RWPE1 (cell line): ENCODE data around the gene BCLAF1.
A peak's percentile ranks its signal among the peaks of the same experiment; 100 is the strongest.

Source experiments
- CTCF ChIA-PET: fragments of 350-600 bp; sonication (Branson Sonifier 250); formaldehyde crosslinking; extraction: SDS; loops from one replicate; lab custom pipeline; 2021; lab: Yijun Ruan, JAX
- POLR2A ChIA-PET: fragments of 400-600 bp; formaldehyde crosslinking; extraction: SDS; loops from one replicate; lab custom pipeline; 2020; ENCODE audit warnings: antibody characterized with exemption; ENCODE audit not compliant: low non-redundant PET; lab: Yijun Ruan, JAX
- DNase-seq: peaks from one replicate; pipeline ENCODE4 v3.0.0; 2012; ENCODE audit warnings: low spot score
- H3K27ac ChIP-seq: fragments of 450-650 bp; 2 replicates; pipeline ENCODE4 v1.5.1; 2017
- TF ChIP-seq, protein P1 (sequence below): fragments of 450-650 bp; conservative IDR thresholded peaks from 2 replicates; pipeline ENCODE4 v1.5.1; 2017; ENCODE audit warnings: low read depth, mild to moderate bottlenecking

BCLAF1 gene, protein sequence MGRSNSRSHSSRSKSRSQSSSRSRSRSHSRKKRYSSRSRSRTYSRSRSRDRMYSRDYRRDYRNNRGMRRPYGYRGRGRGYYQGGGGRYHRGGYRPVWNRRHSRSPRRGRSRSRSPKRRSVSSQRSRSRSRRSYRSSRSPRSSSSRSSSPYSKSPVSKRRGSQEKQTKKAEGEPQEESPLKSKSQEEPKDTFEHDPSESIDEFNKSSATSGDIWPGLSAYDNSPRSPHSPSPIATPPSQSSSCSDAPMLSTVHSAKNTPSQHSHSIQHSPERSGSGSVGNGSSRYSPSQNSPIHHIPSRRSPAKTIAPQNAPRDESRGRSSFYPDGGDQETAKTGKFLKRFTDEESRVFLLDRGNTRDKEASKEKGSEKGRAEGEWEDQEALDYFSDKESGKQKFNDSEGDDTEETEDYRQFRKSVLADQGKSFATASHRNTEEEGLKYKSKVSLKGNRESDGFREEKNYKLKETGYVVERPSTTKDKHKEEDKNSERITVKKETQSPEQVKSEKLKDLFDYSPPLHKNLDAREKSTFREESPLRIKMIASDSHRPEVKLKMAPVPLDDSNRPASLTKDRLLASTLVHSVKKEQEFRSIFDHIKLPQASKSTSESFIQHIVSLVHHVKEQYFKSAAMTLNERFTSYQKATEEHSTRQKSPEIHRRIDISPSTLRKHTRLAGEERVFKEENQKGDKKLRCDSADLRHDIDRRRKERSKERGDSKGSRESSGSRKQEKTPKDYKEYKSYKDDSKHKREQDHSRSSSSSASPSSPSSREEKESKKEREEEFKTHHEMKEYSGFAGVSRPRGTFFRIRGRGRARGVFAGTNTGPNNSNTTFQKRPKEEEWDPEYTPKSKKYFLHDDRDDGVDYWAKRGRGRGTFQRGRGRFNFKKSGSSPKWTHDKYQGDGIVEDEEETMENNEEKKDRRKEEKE

DNA sequence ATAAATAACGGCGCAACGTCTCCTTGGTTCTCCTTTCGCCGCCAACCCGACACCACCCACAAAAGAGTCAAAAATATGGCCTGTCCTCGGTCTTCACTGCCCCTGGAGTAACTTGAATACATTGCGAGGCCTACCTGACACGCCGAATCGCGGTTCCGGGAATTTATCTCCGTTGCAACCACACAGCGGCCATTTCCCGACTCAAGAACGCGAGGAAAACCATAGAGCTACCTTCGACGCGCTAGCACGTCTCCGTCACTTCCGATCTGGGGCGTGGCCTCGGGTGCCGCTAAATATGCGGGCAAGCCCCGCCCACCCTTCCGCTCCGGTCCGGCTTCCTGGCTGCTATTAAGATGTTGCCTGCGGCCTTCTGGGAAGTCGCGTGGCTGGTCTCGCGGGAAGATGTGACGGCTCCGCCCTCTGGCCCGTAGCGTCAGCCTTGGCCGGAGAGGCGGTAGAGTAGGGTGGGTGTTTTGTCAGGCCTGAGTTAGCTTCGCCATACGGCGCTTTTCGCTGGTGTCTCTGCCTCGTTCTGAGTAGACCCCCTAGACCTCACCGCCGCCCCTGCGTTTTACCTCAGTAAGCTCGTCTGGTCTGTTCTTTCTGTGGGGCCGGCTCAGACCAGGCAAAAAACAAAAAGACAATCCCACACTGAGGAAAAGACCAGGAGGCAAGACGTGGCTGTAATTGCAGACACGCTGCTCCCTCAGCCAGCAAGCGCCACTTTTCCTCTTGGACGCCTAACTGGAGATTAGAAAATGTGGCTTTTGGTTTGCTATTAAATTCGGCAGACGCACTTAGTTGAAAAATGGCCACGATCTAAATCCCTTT, at the start of gene BCLAF1:
Gene BCLAF1 (minus strand): TSS at position 268 of the 831 bp plus-strand sequence. CDS start 9,980 bp downstream, outside the sequence.
- ChIA-PET POLR2A (interaction anchor here (0.5 to 0.7 kb wide), 3 partner anchors 15 to 1274 kb away, joined by 3 to 13 read pairs (median 6); no protein-coding TSS in a partner anchor), CTCF (interaction anchor here (0.5 to 1.6 kb wide), 4 partner anchors 27 to 534 kb away, joined by 3 to 6 read pairs (median 3); no protein-coding TSS in a partner anchor)
- peak; percentile 95 for DNase-seq
- TF ChIP-seq, protein P1, sequence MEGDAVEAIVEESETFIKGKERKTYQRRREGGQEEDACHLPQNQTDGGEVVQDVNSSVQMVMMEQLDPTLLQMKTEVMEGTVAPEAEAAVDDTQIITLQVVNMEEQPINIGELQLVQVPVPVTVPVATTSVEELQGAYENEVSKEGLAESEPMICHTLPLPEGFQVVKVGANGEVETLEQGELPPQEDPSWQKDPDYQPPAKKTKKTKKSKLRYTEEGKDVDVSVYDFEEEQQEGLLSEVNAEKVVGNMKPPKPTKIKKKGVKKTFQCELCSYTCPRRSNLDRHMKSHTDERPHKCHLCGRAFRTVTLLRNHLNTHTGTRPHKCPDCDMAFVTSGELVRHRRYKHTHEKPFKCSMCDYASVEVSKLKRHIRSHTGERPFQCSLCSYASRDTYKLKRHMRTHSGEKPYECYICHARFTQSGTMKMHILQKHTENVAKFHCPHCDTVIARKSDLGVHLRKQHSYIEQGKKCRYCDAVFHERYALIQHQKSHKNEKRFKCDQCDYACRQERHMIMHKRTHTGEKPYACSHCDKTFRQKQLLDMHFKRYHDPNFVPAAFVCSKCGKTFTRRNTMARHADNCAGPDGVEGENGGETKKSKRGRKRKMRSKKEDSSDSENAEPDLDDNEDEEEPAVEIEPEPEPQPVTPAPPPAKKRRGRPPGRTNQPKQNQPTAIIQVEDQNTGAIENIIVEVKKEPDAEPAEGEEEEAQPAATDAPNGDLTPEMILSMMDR = no peak
- peak within 1 kb of the TSS; percentile 97 for H3K27ac ChIP-seq

DNA sequence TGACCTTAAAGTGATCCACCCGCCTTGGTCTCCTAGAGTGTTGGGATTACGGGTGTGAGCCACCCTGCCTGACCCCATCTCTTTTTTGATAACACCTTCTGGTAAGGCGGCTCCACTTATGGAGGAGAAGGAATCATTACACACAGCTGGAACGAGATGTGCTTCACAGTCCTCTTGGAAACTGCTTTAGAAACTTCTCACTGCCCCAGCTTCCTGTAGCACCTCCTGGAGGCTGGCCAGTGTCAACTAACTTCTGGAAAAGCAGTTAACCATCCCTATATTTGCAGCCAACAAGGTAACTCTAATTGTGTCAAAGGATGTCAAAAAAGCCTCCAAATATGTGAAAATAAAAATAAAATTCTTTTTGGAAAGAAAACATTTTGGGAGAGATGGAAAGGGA, 48.8 kb upstream of the BCLAF1 start:
- DNase-seq = no peak
- POLR2A ChIA-PET = no interaction called here
- H3K27ac ChIP-seq = no peak overlapping the region
- TF ChIP-seq, protein P1 = no peak
- CTCF ChIA-PET = interaction anchor here (0.6 to 0.7 kb wide), 3 partner anchors 16 to 1238 kb away, joined by 3 to 5 read pairs (median 4); no protein-coding TSS in a partner anchor

DNA sequence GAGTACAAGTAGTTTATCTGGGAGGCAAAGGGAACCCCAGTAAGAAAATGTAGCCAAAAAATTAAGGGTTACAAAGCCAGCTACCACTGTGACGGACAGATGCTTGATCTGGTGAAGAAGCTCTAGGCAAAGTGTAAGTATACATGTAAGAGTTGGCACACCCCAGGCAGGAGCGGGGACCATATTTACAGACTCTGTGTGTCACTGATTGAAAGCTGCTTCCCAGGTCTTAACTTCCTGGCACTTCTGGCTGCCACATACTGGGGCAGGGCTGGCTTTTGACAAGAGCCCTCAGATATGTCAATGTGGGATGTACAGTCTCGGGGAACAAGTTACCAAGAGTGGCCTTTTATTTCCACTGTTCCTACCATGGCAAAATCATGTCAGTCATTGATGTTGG, 48.0 kb upstream of the BCLAF1 start:
- TF ChIP-seq, protein P1 = no peak
- DNase-seq = no peak
- no peak overlapping the region for H3K27ac ChIP-seq
- ChIA-PET POLR2A (no interaction called here), CTCF (interaction anchor here (1.0 kb wide), 1 partner anchor 21 kb away, joined by 4 read pairs; no protein-coding TSS in a partner anchor)

DNA sequence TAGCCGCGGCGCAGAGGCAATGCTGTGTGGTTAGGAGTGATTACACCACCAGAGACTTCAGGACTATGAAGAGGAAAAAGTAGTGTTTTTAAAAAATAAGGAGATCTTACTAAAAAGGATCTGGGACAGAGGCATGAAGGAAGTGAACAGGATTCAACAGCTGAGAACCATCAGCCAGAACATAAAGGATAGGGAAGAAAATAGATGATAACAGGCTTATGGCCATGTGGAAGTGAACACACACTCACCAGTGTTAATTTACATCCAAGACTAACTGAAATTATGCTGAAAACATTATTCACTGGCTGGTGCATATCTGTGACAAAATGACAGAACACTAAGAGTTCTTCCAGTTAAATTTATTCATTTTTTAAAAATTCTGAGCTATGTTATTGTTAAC, 47.5 kb upstream of the BCLAF1 start:
- CTCF ChIA-PET = interaction anchor here (1.0 kb wide), 1 partner anchor 20 kb away, joined by 4 read pairs; no protein-coding TSS in a partner anchor
- H3K27ac ChIP-seq = no peak overlapping the region
- POLR2A ChIA-PET = no interaction called here
- DNase-seq = no peak
- TF ChIP-seq, protein P1 = no peak

DNA sequence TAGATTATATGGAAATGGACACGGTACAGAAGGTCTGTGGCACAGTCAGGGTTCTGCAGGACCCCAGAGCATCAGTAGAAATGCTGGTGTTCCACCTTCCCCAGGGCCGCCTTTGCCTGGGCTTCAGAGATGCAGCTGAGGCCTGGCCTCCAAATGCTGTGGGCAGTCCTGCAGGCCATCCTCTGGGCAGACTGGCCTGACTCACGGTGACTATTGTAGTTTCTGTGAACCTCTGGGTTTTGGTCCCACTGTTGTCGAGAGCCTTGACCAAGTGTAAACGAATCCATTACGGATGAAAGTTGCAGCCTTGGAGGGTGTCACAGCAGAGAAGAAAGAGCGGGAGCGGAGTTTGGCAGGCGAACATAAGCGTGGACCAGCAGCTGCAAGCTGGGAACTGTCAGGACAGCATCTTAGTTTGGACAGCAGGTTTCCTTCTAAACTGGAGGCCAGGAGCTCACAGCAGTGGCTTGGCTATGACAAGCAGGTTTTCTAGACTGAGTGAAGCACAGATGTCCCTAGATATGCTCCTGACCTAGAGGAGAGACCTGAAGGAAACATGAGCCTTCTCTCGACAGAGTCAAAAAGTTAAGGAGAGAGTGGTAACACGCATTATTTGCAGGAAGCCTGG, 46.2 kb upstream of the BCLAF1 start:
- ChIA-PET CTCF (interaction anchor here (0.6 kb wide), 1 partner anchor 34 kb away, joined by 3 read pairs; no protein-coding TSS in a partner anchor), POLR2A (no interaction called here)
- TF ChIP-seq, protein P1 = no peak
- DNase-seq = no peak
- H3K27ac ChIP-seq = no peak overlapping the region
